ENCODE data around the gene DDIT4.
"Not testable (repeated sequence)": the region's sequence is repeated elsewhere in the genome, so short reads cannot be mapped to it uniquely, and the experiment has no call there.

The DDIT4 gene, protein sequence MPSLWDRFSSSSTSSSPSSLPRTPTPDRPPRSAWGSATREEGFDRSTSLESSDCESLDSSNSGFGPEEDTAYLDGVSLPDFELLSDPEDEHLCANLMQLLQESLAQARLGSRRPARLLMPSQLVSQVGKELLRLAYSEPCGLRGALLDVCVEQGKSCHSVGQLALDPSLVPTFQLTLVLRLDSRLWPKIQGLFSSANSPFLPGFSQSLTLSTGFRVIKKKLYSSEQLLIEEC

DNA sequence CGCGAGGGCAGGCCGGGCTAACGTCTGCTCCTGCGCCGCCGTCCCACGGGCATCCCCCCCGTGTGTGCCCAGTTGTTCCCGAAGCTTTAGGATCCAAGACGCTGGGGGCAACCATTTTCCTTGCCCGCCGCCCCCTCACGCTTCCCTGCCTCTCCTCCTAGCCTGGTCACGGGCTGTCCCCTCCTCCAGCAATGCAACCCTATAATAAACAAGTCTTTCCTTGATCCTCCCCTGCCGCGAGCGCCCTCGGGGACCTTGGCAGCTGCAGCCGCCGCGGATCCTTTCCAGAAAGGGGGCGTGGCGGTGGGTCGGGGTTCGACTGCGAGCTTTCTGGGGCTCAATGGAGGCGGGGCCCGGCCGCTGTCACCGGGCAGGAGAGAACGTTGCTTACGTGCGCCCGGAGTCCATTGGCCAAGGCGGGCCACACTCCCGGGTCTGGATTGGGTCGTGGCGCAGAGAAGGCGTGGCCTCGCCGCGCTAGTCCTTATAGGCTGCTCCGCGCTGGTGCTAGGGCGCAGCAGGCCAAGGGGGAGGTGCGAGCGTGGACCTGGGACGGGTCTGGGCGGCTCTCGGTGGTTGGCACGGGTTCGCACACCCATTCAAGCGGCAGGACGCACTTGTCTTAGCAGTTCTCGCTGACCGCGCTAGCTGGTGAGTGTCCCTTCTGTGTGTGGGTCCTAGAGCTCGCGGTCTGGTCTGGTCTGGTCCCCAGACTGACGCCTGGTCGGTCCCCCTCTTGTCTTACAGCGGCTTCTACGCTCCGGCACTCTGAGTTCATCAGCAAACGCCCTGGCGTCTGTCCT lies at the start of gene DDIT4:
Gene DDIT4 (plus strand): TSS at position 515 of the 803 bp plus-strand sequence. CDS start 293 bp downstream, outside the sequence.
- peak; percentile 99 for DNase-seq

DNA sequence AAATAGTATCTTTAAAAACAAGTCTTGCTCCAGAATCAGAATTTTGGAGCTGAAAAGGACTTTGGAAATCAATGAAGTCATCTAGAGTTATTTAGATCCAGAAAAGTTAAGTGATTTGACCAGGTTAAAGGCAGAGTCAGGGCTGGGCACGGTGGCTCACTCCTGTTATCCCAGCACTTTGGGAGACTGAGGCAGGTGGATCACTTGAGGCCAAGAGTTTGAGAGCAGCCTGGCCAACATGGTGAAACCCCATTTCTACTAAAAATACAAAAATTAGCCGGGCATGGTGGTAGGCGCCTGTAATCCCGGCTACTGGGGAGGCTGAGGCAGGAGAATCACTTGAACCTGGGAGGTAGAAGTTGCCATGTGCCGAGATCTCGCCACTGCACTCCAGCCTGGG lies 49.5 kb upstream of the DDIT4 start:
- DNase-seq, result not testable (repeated sequence)

DNA sequence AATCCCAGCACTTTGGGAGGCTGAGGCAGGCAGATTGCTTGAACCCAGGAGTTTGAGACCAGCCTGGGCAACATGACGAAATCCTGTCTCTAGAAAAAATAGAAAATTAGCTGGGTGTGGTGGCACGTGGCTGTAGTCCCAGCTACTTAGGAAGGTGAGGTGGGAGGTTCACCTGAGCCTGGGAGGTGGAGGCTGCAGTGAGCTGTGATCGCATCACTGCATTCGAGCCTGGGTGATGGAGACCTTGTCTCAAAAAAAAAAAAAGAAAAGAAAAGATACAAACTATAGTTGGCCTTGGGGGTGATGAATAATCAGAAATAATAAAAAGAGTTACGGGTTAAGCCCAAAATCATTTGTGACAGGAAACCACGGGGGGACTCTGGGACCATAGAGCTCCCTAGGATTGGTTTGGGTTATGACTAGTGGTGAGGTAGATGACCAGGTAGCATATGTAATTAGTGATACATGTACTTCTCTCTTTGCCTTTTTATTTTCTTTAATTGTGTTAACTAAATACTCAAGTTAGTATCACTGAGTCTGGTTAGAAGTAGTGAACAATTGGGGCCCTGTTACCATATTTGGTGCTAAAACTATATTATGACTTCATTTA lies 47.2 kb upstream of the DDIT4 start:
- no peak for DNase-seq

DNA sequence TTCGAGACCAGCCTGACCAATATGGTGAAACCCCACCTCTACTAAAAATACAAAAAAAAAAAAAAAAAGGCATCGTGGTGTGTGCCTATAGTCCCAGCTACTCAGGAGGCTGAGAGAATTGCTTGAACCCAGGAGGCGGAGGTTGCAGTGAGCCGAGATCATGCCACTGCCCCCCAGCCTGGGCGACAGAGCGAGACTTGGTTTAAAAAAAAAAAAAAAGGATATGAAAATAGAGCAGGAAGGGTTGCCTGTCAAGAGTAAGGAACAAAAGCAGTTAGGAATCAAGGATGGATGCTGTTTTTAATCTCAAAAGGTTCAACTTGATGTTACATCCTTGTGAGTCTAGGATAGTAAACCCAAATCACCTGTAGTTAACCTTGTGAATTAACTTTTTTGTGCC lies 45.9 kb upstream of the DDIT4 start:
- no peak for DNase-seq

DNA sequence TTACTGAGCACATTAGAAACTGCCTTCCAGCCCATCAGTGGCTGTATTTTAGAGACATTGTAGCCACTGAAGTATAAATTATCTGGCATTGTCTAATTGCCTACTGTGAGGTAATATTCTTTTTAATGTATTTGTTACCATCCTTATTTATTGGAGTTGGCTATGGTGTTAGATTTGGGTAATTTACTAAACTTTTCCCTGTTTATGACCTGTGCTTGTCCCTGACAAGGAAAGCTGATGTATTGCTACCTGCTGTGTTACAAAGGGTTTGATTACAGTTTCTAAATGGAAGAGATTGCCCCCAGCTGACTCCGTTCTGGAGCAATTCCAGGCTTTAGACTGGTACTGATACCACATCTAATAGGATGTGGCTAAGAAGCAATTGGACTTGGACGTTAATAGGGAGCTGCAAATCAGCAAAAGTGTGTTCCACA lies 45.4 kb upstream of the DDIT4 start:
- DNase-seq, result no peak

DNA sequence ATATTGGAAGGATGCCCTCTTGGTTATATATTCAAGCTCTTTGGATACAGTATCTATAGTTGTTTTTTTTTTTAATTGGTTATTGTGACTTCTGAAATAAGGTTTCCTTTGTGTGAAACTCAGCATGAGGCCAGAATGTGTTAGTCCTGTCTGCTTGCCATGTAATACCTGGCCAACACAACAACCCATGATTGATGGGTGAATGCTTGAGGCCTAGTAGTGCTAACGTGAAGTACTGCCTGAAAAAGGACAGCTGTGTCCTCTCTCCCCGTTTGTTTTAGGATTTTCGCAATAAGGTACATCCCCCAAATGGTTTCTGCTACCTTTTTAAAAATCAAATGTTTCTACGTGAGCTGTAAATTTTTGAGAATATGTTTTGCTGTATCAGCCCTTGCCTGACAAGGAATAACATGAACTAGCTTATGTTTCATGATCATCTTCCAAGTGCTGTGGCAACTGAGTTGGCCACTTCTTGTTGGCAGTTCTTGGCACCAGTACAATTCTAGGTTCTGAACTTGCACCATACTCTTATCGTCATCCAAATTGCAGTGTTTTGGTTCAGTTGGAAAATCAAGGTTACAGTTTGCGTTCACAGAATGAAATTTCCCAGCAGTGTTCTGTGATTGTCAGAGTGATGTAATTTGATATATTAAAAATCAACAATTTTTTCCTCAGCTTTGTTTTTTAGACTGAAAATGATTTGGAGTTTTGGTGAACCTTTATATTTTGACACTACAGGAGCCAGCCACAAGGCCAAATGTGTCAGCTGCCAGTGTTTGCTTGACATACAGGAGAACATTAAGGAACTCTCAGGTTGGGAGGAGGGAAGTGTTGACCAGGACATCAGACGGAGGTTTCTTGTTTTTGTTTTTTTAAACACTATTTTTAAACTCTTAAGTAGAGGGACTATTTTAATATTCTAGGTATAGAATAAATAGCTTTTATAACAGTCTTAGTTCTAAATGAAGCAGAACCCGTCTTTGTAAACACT lies 44.2 kb upstream of the DDIT4 start:
- DNase-seq, result no peak

DNA sequence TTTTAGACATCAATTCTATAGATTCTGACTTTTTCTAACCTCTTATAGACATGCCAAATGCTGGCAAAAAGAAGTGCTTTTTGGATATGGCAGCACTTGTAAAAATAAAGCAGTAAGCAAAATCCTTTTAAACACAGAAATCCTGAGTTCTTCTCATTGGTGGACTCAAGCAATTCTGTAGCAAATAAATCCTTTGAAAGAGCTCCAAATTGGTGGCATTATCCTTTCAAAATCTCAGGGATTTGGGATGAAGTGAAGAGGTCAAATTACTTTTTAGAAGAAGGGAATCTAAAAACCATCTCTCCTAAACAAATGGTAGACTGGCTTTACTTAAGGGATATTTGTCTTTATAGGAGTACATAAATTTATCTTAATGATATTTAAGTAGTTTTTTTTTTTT lies 40.1 kb upstream of the DDIT4 start:
- DNase-seq, result no peak

DNA sequence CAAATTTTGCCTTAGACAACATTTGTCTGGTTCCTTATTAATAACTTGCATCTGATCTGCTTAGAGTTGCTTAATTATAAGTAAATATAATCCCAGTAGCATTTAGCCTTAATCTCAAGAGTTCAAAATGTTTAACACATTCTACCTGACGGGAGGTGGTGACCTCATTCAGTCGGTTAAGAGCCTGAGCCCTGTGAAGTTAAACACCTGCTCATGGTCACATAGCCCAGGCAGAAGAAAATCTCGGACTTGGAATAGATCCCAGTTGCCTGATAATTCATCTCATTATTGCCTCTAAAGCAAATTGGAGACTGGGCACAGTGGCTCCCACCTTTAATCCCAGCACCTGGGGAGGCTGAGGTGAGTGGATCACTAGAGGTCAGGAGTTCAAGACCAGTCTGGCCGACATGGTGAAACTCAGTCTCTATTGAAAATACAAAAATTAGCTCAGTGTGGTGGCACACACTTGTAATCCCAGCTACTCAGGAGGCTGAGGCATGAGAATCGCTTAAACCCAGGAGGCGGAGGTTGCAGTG lies 39.1 kb upstream of the DDIT4 start:
- no peak for DNase-seq

DNA sequence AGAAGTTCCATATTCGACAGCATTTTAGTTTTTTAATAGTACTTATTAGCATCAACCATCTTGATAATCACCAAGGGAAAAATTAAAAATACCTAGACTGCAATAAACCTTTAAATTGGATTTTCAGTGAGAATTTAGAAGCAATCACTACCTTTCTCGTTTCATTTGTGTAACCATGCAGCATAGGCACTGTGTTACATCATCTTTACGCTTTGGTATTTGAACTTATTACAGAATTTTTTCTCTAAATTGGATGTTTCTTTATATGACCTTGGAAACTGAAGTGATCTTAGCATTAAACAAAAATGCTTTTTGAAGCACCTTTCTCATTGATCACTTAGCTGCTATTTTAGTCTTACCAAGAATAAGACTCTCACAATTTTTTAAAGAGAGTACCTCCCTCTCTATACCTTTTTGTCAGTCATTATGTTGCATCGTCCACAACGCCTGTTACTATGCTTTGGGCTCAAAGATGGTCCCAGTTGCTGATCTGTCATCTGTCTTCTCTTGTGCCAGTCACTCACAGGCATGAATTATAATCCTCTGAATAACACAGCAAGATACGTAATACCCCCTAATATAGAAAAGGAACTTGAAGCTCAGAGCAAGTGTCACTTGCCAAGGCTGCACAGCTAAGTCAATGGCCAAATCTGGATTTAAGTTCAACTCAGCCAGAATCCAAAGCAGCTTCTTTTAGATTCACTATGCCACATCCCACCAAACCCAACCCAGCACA lies 38.0 kb upstream of the DDIT4 start:
- DNase-seq, result no peak

DNA sequence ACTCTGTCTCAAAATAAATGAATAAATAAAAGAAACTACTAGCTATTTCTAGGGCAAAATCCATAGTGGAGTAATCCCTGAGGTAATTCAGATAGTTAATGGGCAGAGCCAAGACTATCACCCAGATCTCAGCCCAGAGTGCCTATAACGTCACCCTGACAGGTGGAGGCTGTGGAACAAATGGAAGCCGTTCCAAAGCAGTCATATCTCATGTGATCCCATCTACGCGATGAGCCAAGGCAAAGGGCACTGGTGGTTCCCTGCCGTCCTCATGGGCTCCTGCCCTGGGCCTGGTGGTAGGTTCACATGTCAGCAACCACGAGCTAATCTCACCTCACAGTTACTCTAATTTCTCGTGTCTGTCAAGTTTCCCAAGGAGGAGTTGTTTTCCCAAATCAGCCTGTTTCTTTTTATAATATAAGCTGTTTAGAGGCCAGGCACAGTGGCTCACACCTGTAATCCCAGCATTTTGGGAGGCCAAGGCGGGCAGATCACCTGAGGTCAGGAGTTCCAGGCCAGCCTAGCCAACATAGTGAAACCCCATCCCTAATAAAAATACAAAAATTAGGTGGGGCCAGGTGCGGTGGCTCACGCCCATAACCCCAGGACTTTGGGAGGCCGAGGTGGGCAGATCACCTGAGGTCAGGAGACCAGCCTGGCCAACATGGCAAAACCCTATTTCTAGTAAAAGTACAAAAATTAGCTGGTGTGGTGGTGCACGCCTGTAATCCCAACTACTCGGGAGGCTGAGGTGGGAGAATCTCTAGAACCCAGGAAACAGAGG lies 35.1 kb upstream of the DDIT4 start:
- DNase-seq, result no peak

DNA sequence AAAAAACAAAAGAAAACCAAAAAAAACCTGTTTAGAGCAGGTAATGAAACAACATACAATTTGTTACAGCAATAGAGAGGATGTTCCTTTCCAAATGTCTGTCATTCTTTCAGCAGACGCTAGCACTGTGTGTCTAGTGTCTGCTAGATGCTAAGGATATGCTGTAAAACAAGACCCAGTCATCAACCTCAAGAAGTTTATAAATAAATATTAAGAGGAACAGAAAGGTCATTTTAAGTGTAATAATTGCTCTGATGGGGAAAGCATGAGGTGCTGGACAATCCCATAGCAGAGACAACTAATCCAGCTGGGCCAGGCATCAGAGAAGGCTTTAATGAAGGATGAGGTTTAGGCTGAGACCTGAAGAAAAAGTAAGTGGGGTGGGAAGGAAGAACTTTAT lies 34.3 kb upstream of the DDIT4 start:
- no peak for DNase-seq

DNA sequence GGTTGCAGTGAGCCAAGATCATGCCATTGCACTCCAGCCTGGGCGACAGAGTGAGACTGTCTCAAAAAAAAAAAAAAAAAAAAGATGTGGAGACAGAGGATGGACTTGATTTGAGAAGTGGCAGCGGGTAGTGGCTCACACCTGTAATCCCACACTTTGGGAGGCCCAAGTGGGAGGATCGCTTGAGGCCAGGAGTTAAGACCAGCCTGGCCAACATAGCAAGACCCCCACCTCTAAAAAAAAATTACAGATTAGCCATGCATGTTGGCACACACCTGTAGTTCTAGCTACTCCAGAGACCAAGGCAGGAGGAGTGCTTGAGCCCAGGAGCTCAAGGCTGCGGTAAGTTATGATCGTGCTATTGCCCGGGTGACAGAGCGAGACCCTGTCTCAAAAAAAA lies 33.4 kb upstream of the DDIT4 start:
- no peak for DNase-seq

DNA sequence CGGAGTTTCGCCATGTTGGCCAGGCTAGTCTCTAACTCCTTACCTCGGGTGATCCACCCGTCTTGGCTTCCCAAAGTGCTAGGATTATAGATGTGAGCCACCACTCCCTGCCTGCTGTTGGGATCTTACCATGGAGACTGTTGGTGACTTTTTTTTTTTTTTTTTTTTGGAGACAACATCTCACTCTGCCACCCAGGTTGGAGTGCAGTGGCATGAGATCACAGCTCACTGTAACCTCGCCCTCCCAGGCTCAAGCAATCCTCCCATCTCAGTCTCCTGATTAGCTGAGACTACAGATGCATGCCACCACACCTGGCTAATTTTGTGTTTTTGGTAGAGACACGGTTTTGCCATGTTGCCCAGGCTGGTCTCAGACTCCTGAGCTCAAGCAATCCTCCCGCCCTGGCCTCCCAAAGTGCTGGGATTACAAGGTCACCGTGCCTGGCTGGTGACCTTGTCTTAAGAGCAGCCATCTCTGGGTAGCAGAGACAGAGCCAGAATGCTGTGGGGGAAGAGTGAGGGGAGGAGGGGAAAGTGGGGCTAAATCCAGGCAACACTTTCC lies 32.0 kb upstream of the DDIT4 start:
- no peak for DNase-seq

DNA sequence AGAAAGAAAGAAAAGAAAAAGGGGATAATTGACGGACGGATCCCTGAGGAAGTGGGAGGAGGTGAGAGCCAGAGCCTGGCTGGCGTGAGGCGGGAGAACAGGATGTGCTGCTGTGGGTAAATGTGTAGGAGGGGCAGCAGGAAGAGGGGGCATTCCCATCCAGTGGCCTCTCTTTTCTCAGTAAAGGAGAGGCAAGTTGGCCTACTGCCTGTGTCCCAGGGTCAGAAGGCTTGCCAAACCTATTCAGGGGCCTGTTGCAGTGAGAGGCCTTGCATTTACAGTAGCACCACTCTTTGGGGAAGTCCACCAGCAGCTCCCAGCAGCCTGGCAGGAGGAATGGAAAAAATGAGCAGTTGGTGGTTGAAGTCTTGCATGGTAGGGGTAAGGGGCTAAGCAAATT lies 31.0 kb upstream of the DDIT4 start:
- peak; percentile 91 for DNase-seq

DNA sequence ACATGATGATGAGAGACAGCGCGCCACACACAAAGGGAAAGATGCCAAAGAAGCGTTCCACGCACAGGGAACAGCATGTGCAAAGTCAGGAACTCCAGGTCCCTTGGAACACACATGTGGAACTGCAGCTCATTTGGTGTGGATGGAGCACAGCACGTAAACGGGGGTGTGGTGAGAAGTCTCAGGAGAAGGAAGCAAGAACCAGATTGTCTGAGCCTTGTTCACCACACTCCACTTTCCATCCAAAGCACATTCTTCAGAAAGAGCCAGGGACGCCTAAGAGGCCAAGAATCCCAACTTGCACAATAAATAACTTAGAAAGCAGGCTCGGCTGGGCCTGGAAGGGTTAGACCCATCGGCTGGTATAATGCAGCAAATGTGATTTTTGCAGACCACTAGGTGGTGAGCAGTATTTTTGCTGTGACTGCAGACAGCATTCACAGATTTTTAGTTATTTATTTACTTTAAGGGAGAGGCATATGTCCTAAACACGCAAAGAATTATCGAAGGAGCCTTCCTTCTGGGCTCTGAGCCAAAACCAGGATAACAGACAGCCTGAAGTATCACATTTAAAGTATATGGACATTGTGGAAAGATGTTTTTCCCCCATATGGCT lies 29.8 kb upstream of the DDIT4 start:
- DNase-seq, result peak; percentile 78

DNA sequence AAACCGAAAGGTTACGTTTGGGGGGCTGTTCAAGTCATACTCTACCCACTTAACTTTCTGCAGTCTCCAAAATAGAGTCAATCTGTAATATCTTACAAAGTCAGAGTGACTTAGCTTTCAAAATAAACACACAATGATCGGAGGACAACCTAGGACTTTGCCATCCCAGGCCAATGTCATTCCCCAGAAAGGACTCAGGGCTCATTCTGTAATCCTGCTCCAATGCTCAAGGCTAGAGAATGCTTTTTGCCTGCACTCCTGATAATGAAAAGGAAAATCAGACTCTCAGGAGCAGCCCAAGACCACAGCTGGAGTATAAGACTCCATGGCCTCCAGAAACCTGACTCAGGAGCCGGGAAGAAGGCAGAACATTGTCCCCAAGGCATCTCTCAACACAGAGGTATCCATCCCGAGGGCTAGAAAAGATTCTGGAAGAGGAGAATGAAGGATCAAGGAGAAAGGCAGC lies 29.1 kb upstream of the DDIT4 start:
- no peak for DNase-seq

DNA sequence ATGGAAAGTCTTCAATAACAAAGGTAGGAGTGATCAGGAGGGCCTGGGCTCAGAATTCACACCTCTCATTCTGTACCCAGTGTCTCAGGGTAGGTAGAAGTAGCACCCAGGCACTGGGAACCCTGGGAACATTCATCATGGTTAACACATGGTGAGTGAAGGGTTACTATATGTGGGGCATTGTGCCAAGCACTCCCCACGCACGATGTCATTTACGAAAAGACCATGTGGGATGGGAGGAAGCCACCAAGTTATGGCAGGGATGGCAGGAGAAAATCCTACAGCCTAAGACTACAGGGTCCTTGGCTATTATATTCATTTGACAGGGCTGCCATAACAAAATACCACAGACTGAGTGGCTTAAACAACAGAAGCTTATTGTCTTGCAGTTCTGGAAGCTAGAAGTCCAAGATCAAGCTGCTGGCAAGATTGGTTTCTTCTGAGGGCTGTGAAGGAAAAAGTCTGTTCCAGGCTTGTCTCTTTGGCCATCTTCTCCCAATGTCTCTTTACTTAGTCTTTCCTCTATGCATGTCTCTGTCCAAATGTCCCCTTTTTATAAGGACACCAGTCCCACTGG lies 27.7 kb upstream of the DDIT4 start:
- DNase-seq, result no peak

DNA sequence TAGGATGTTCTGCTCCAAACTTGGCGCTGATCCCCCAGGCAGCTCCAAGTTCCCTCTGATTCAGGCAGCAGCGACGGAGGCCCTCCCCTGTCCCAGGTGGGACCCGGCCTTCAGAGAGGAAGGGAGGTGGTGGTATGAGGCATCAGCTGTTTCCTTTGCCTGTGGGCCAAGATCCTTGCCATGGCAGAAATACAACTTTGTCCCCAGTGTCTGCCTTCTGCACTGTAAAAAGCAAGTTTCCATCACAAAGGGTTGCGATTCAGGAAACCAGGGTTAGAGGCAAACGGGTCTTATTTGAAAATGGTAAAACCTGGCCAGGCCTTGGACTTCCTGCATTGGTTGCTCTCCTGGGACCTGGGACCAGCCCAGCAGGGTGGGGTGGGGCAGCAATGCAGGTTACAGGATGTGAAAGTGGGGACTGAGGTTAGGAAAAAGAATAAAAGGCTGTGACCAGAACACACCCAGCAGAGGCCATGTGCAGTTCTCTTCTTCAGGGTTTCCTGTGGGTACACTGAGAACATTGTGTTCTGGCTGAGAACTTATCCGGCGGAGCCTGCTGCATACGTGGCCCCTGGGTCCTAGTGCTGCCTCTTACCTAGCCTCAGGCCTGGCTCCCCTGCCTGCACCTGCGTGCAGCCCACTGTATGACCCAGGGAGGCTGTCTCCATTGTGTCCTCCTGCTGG lies 25.1 kb upstream of the DDIT4 start:
- DNase-seq, result peak; percentile 92
